ENCODE measurements around the gene LRMDA.

Gene LRMDA

GRCh38 chr10:76430061-76430645, 998.7 kb downstream of the LRMDA start:
- H3F3A ChIP-seq (ENCODE audit: low read depth): no peaks in the 10 kb centered on the region
- no peaks in the 10 kb centered on the region for H4K20me1 ChIP-seq (ENCODE audit: insufficient read depth, low read length, poor library complexity, severe bottlenecking)
- no peak overlapping the region for H3K4me2 ChIP-seq (ENCODE audit: low read depth, low read length, poor library complexity, severe bottlenecking)
- no peaks in the 10 kb centered on the region for H3K9me3 ChIP-seq (ENCODE audit: insufficient read depth, low read depth, low read length)
- no peaks in the 10 kb centered on the region for H3K36me3 ChIP-seq (ENCODE audit: insufficient read depth, low read length)
- H3K9ac ChIP-seq (ENCODE audit: low read depth, low read length, poor library complexity, severe bottlenecking): no peak overlapping the region
- no peaks in the 10 kb centered on the region for H3K79me2 ChIP-seq (ENCODE audit: insufficient read depth, low read length)
- TF ChIP-seq, protein P1, sequence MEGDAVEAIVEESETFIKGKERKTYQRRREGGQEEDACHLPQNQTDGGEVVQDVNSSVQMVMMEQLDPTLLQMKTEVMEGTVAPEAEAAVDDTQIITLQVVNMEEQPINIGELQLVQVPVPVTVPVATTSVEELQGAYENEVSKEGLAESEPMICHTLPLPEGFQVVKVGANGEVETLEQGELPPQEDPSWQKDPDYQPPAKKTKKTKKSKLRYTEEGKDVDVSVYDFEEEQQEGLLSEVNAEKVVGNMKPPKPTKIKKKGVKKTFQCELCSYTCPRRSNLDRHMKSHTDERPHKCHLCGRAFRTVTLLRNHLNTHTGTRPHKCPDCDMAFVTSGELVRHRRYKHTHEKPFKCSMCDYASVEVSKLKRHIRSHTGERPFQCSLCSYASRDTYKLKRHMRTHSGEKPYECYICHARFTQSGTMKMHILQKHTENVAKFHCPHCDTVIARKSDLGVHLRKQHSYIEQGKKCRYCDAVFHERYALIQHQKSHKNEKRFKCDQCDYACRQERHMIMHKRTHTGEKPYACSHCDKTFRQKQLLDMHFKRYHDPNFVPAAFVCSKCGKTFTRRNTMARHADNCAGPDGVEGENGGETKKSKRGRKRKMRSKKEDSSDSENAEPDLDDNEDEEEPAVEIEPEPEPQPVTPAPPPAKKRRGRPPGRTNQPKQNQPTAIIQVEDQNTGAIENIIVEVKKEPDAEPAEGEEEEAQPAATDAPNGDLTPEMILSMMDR (conservative IDR thresholded peaks at IDR 0.05; ENCODE audit: low read length): no peak
- no peak for TF ChIP-seq EZH2phosphoT487 (IDR thresholded peaks at IDR 0.05; ENCODE audit: borderline replicate concordance)
- H3K27me3 ChIP-seq (ENCODE audit: insufficient read depth, low read length, poor library complexity, severe bottlenecking): no peaks in the 10 kb centered on the region
- no peak overlapping the region for H2AFZ ChIP-seq (ENCODE audit: low read length)
- H3K9me2 ChIP-seq (replicated peaks; ENCODE audit: low read depth, low read length): no peaks in the 10 kb centered on the region
- H3K4me1 ChIP-seq (ENCODE audit: insufficient read depth, low read length, poor library complexity, severe bottlenecking): peaks cover 11% of the 10 kb centered on the region
- H3K4me3 ChIP-seq (ENCODE audit: low read length, poor library complexity, severe bottlenecking): no peak overlapping the region

- Histone ChIP-seq H3K4me1 (ENCODE audit: insufficient read depth, low read length, poor library complexity, severe bottlenecking) (peaks cover 11% of the 10 kb centered on the region), H3K9me3 (ENCODE audit: insufficient read depth, low read depth, low read length) (no peaks in the 10 kb centered on the region), H3F3A (ENCODE audit: low read depth) (no peaks in the 10 kb centered on the region), H3K79me2 (ENCODE audit: insufficient read depth, low read length) (no peaks in the 10 kb centered on the region), H3K9ac (ENCODE audit: low read depth, low read length, poor library complexity, severe bottlenecking) (no peak overlapping the region), H3K4me3 (ENCODE audit: low read length, poor library complexity, severe bottlenecking) (no peak overlapping the region), H3K36me3 (ENCODE audit: insufficient read depth, low read length) (no peaks in the 10 kb centered on the region), H3K9me2 (replicated peaks; ENCODE audit: low read depth, low read length) (no peaks in the 10 kb centered on the region), H3K4me2 (ENCODE audit: low read depth, low read length, poor library complexity, severe bottlenecking) (no peak overlapping the region), H3K27me3 (ENCODE audit: insufficient read depth, low read length, poor library complexity, severe bottlenecking) (no peaks in the 10 kb centered on the region), H2AFZ (ENCODE audit: low read length) (no peak overlapping the region), H4K20me1 (ENCODE audit: insufficient read depth, low read length, poor library complexity, severe bottlenecking) (no peaks in the 10 kb centered on the region)
- no peak for TF ChIP-seq EZH2phosphoT487 (IDR thresholded peaks at IDR 0.05; ENCODE audit: borderline replicate concordance)
- TF ChIP-seq, protein P1 (conservative IDR thresholded peaks at IDR 0.05; ENCODE audit: low read length): no peak
These were observed 1000.9 kb downstream of the LRMDA start for GRCh38 chr10:76432016-76433012.

DNA sequence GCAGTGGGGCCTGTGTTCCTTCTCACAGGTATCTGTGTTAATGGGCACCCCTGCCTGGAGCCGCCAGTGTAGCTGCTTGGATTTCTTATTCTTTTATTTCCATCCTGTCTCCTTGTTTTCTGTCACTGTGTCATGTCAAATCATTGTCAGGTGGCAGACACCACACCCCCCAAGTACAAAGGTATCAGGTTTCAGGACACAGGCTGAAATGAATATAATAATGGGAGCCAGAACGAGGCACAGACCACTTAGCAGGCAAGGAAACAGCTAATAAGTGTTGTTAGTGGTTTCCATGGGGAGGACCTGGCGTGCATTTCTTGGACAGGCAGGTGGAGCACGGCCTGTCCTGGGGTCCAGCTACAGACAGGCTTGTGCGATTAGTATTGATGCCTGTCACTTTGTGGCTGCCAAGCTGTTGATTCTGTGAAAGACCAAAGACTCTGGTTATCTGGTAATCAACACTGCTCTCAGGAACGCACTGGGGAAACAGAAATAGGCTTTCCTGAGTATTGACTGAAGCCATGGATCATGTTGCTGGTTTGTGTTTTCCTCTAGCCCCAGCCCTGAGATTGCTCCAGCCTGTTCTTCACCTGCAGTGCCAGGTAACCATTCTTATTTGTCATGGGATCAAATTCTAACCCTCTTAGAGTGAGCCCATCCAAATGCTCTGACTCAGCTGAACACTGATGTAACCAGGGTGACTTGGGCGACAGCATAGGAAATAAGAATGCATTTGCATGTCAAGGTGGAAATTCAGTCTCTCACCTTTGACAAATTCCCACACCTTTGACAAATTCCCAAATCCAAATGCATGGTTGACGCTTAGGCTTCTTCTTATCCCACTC, 1002.0 kb downstream of the LRMDA start:
- H3F3A ChIP-seq (ENCODE audit: low read depth): no peaks in the 10 kb centered on the region
- no peak for TF ChIP-seq EZH2phosphoT487 (IDR thresholded peaks at IDR 0.05; ENCODE audit: borderline replicate concordance)
- TF ChIP-seq, protein P1 (conservative IDR thresholded peaks at IDR 0.05; ENCODE audit: low read length): no peak
- H3K79me2 ChIP-seq (ENCODE audit: insufficient read depth, low read length): no peaks in the 10 kb centered on the region
- peaks cover 11% of the 10 kb centered on the region for H3K4me1 ChIP-seq (ENCODE audit: insufficient read depth, low read length, poor library complexity, severe bottlenecking)
- no peak overlapping the region for H3K9ac ChIP-seq (ENCODE audit: low read depth, low read length, poor library complexity, severe bottlenecking)
- no peaks in the 10 kb centered on the region for H3K27me3 ChIP-seq (ENCODE audit: insufficient read depth, low read length, poor library complexity, severe bottlenecking)
- H3K4me3 ChIP-seq (ENCODE audit: low read length, poor library complexity, severe bottlenecking): no peak overlapping the region
- no peak overlapping the region for H2AFZ ChIP-seq (ENCODE audit: low read length)
- no peaks in the 10 kb centered on the region for H3K9me3 ChIP-seq (ENCODE audit: insufficient read depth, low read depth, low read length)
- H4K20me1 ChIP-seq (ENCODE audit: insufficient read depth, low read length, poor library complexity, severe bottlenecking): no peaks in the 10 kb centered on the region
- no peaks in the 10 kb centered on the region for H3K36me3 ChIP-seq (ENCODE audit: insufficient read depth, low read length)
- H3K4me2 ChIP-seq (ENCODE audit: low read depth, low read length, poor library complexity, severe bottlenecking): no peak overlapping the region
- no peaks in the 10 kb centered on the region for H3K9me2 ChIP-seq (replicated peaks; ENCODE audit: low read depth, low read length)

All from Loucy (cell line).